HEK293 (cell line): ENCODE measurements around the gene KCTD14.

Experiments
- CTCF ChIA-PET: fragments of 350-600 bp; formaldehyde crosslinking; extraction: SDS; loops from one replicate; lab custom pipeline; 2021; ENCODE audit warnings: antibody characterized with exemption; lab: Yijun Ruan, JAX
- POLR2A ChIA-PET: fragments of 300-600 bp; formaldehyde crosslinking; extraction: SDS; loops from one replicate; lab custom pipeline; 2020; ENCODE audit warnings: antibody characterized with exemption, inconsistent platforms; lab: Yijun Ruan, JAX
- H3K27ac ChIP-seq: fragments of 200-500 bp; sonication (Bioruptor generic); 2 replicates; pipeline ENCODE4 v1.5.1; 2014; ENCODE audit warnings: low read depth, low read length, control low read depth, inconsistent platforms; ENCODE audit errors: extremely low read depth
- H3K36me3 ChIP-seq, 2 experiments: fragments of 200-500 bp in 1 of 2; sonication (Bioruptor generic) in 1 of 2; 1 replicate in 1 of 2; 2 replicates in 1 of 2; pipeline ENCODE4 v1.5.1; 2014 to 2017; ENCODE audit warnings: inconsistent platforms in 2 of 2, low read length in 2 of 2; ENCODE audit not compliant: control insufficient read depth in 2 of 2, insufficient read depth in 1 of 2
- H3K4me1 ChIP-seq: fragments of 200-500 bp; sonication (Bioruptor generic); 2 replicates; pipeline ENCODE4 v1.5.1; 2014; ENCODE audit warnings: mild to moderate bottlenecking, low read length, inconsistent platforms; ENCODE audit not compliant: control insufficient read depth, insufficient read depth
- H3K4me3 ChIP-seq: 2 replicates; pipeline ENCODE4 v1.5.1; 2011; ENCODE audit warnings: low read depth, mild to moderate bottlenecking, control low read depth, low read length, moderate library complexity
- H3K9me3 ChIP-seq: fragments of 200-500 bp; sonication (Bioruptor generic); 2 replicates; pipeline ENCODE4 v1.5.1; 2014; ENCODE audit warnings: low read depth, low read length, inconsistent platforms; ENCODE audit not compliant: control insufficient read depth, insufficient read depth
- FEZF1 ChIP-seq: fragments of 450-650 bp; formaldehyde crosslinking; IDR thresholded peaks from 2 replicates; pipeline ENCODE4 v1.5.1; 2016; ENCODE audit warnings: missing biosample characterization, missing genetic modification characterization
- INSM2 ChIP-seq: fragments of 450-650 bp; formaldehyde crosslinking; IDR thresholded peaks from 2 replicates; pipeline ENCODE4 v1.5.1; 2016; ENCODE audit warnings: missing biosample characterization, missing genetic modification characterization
- KLF9 ChIP-seq: fragments of 450-650 bp; formaldehyde crosslinking; IDR thresholded peaks from 2 replicates; pipeline ENCODE4 v1.5.1; 2016; ENCODE audit warnings: missing biosample characterization, missing genetic modification characterization, low read depth
- ZBTB8A ChIP-seq: fragments of 450-650 bp; formaldehyde crosslinking; IDR thresholded peaks from 2 replicates; pipeline ENCODE4 v1.5.1; 2016; ENCODE audit warnings: missing biosample characterization, missing genetic modification characterization
- ZFP37 ChIP-seq: fragments of 450-650 bp; formaldehyde crosslinking; IDR thresholded peaks from 2 replicates; pipeline ENCODE4 v1.5.1; 2016; ENCODE audit warnings: missing biosample characterization, missing genetic modification characterization
- ZNF121 ChIP-seq: fragments of 450-650 bp; formaldehyde crosslinking; IDR thresholded peaks from 2 replicates; pipeline ENCODE4 v1.5.1; 2016; ENCODE audit warnings: missing biosample characterization, missing genetic modification characterization
- ZNF157 ChIP-seq: fragments of 450-650 bp; formaldehyde crosslinking; IDR thresholded peaks from 2 replicates; pipeline ENCODE4 v1.5.1; 2016; ENCODE audit warnings: missing biosample characterization, missing genetic modification characterization
- ZNF18 ChIP-seq: fragments of 450-650 bp; formaldehyde crosslinking; IDR thresholded peaks from 2 replicates; pipeline ENCODE4 v1.5.1; 2016; ENCODE audit warnings: missing biosample characterization, missing genetic modification characterization
- ZNF350 ChIP-seq: fragments of 450-650 bp; formaldehyde crosslinking; IDR thresholded peaks from 2 replicates; pipeline ENCODE4 v1.5.0; 2017; ENCODE audit warnings: missing biosample characterization, mild to moderate bottlenecking, missing genetic modification characterization
- ZNF394 ChIP-seq: fragments of 450-650 bp; formaldehyde crosslinking; IDR thresholded peaks from 2 replicates; pipeline ENCODE4 v1.5.1; 2016; ENCODE audit warnings: missing biosample characterization, missing genetic modification characterization, mild to moderate bottlenecking, moderate library complexity, borderline replicate concordance
- ZNF510 ChIP-seq: fragments of 450-650 bp; formaldehyde crosslinking; IDR thresholded peaks from 2 replicates; pipeline ENCODE4 v1.5.1; 2018; ENCODE audit warnings: mild to moderate bottlenecking, missing genetic modification characterization, missing biosample characterization; ENCODE audit not compliant: insufficient replicate concordance
- ZNF514 ChIP-seq: fragments of 450-650 bp; formaldehyde crosslinking; IDR thresholded peaks from 2 replicates; pipeline ENCODE4 v1.5.1; 2016; ENCODE audit warnings: missing biosample characterization, missing genetic modification characterization
- ZNF561 ChIP-seq: fragments of 450-650 bp; IDR thresholded peaks from 2 replicates; pipeline ENCODE4 v1.5.1; 2018; ENCODE audit warnings: missing biosample characterization, missing genetic modification characterization, borderline replicate concordance
- TF ChIP-seq, protein P1 (sequence below): fragments of 450-650 bp; formaldehyde crosslinking; IDR thresholded peaks from 2 replicates; pipeline ENCODE4 v1.5.1; 2016; ENCODE audit warnings: missing biosample characterization, missing genetic modification characterization
- TF ChIP-seq, protein P2 (sequence below): fragments of 450-650 bp; formaldehyde crosslinking; IDR thresholded peaks from 2 replicates; pipeline ENCODE4 v1.5.1; 2016; ENCODE audit warnings: missing biosample characterization, missing genetic modification characterization
- TF ChIP-seq, protein P3 (sequence below): fragments of 450-650 bp; formaldehyde crosslinking; IDR thresholded peaks from 2 replicates; pipeline ENCODE4 v1.5.1; 2016; ENCODE audit warnings: missing biosample characterization, missing genetic modification characterization
- TF ChIP-seq, protein P4 (sequence below): fragments of 450-650 bp; formaldehyde crosslinking; optimal IDR thresholded peaks from 2 replicates; pipeline ENCODE3; 2016; ENCODE audit warnings: missing biosample characterization, mild to moderate bottlenecking, missing genetic modification characterization

The KCTD14 gene

GRCh38 chr11:78038697-78039313 is 15.7 kb upstream of the KCTD14 start:
- no peaks in the 10 kb centered on the region for H3K9me3 ChIP-seq
- ChIA-PET CTCF (interaction anchor here (1.5 kb wide), 1 partner anchor 18 kb away, joined by 5 read pairs; no protein-coding TSS in a partner anchor), POLR2A (interaction anchor here (0.7 to 3.3 kb wide), 2 partner anchors 44 to 259 kb away, joined by 4 to 15 read pairs; partner anchors contain the start of gene INTS4)
- TF ChIP-seq FEZF1 (tag by site-specific recombination) = no peak
- TF ChIP-seq ZBTB8A (tag by site-specific recombination) = no peak
- TF ChIP-seq ZNF18 (tag by site-specific recombination) = no peak
- TF ChIP-seq ZNF121 (tag by site-specific recombination) = no peak
- TF ChIP-seq, protein P1, sequence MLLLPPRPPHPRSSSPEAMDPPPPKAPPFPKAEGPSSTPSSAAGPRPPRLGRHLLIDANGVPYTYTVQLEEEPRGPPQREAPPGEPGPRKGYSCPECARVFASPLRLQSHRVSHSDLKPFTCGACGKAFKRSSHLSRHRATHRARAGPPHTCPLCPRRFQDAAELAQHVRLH = no peak
- no peak for TF ChIP-seq ZNF350
- no peak for TF ChIP-seq ZNF510 (tag by site-specific recombination)
- TF ChIP-seq, protein P2, sequence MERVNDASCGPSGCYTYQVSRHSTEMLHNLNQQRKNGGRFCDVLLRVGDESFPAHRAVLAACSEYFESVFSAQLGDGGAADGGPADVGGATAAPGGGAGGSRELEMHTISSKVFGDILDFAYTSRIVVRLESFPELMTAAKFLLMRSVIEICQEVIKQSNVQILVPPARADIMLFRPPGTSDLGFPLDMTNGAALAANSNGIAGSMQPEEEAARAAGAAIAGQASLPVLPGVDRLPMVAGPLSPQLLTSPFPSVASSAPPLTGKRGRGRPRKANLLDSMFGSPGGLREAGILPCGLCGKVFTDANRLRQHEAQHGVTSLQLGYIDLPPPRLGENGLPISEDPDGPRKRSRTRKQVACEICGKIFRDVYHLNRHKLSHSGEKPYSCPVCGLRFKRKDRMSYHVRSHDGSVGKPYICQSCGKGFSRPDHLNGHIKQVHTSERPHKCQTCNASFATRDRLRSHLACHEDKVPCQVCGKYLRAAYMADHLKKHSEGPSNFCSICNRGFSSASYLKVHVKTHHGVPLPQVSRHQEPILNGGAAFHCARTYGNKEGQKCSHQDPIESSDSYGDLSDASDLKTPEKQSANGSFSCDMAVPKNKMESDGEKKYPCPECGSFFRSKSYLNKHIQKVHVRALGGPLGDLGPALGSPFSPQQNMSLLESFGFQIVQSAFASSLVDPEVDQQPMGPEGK (tag by site-specific recombination) = no peak
- TF ChIP-seq ZNF561 (tag by site-specific recombination) = no peak
- no peak for TF ChIP-seq KLF9 (tag by site-specific recombination)
- no peak for TF ChIP-seq ZNF394
- no peak for TF ChIP-seq ZNF514 (tag by site-specific recombination)
- no peak for TF ChIP-seq INSM2 (tag by site-specific recombination)
- no peak for TF ChIP-seq ZNF157 (tag by site-specific recombination)
- TF ChIP-seq, protein P3, sequence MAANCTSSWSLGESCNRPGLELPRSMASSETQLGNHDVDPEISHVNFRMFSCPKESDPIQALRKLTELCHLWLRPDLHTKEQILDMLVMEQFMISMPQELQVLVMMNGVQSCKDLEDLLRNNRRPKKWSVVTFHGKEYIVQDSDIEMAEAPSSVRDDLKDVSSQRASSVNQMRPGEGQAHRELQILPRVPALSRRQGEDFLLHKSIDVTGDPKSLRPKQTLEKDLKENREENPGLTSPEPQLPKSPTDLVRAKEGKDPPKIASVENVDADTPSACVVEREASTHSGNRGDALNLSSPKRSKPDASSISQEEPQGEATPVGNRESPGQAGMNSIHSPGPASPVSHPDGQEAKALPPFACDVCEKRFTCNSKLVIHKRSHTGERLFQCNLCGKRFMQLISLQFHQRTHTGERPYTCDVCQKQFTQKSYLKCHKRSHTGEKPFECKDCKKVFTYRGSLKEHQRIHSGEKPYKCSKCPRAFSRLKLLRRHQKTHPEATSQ (tag by site-specific recombination) = no peak
- TF ChIP-seq, protein P4, sequence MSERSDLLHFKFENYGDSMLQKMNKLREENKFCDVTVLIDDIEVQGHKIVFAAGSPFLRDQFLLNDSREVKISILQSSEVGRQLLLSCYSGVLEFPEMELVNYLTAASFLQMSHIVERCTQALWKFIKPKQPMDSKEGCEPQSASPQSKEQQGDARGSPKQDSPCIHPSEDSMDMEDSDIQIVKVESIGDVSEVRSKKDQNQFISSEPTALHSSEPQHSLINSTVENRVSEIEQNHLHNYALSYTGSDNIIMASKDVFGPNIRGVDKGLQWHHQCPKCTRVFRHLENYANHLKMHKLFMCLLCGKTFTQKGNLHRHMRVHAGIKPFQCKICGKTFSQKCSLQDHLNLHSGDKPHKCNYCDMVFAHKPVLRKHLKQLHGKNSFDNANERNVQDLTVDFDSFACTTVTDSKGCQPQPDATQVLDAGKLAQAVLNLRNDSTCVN (tag by site-specific recombination) = no peak
- no peak for TF ChIP-seq ZFP37
- TF ChIP-seq, all 188 proteins: peak for 0
- no peak overlapping the region for H3K27ac ChIP-seq
- H3K4me1 ChIP-seq = no peaks in the 10 kb centered on the region
- H3K36me3 ChIP-seq = no peaks in the 10 kb centered on the region
- no peak overlapping the region for H3K4me3 ChIP-seq
